ENCODE data around the gene TAF5L.

Gene TAF5L

DNA sequence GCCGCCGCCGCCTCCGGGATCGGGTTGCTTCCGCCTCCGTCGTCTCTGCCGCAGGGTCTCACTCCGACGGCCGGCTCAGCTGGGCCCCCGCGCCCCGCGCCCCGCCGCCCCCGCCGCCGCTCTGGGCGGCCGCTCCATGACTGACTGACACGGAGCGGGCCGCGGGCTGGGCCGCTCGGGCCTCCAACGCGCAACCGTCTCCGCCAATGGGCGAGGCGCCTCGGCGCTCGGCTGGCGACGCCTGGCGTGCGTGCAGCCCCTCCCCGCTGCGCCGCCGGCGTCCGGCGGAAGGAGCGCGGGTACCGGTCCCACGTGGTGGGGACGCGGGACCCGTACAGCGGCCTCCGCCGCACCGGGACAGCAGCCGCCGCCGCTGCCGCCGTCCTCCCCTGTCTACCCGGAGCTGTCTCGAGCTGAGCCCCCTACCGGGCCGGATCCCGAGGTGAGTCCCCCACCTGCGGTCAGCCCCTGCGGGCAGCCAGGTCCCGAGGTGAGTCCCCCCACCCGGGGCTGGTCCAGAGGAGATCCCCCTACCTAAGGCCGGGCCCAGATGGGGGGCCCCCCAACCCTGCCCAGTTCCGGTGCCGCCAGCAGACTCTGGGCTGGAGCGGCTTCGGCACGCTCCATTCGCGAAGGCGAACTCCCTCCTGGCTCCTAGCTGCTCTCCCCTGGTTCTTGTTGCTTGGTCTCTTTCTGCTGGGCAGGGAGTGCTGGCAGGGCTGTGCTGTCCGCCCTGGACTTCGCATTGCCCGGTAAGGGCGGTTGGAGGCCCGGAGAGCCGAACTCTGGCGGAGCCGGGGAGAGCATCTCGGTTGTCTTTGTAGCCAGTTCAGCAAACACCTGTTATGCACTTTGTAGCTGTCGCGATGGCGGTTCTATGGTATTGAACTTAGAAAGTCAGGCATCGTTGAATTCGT lies at the start of gene TAF5L, which contains the start of gene URB2:
Gene TAF5L, minus strand, starts transcription at position 208 of the 917 bp plus-strand sequence. CDS start 11,640 bp downstream, outside the sequence.
Gene URB2, plus strand, starts transcription at position 333 of the 917 bp plus-strand sequence. CDS start 1,387 bp downstream, outside the sequence.
- TF ChIP-seq EZH2 (IDR thresholded peaks at IDR 0.05; ENCODE audit: borderline replicate concordance, low read length): no peak
- TF ChIP-seq, protein P1, sequence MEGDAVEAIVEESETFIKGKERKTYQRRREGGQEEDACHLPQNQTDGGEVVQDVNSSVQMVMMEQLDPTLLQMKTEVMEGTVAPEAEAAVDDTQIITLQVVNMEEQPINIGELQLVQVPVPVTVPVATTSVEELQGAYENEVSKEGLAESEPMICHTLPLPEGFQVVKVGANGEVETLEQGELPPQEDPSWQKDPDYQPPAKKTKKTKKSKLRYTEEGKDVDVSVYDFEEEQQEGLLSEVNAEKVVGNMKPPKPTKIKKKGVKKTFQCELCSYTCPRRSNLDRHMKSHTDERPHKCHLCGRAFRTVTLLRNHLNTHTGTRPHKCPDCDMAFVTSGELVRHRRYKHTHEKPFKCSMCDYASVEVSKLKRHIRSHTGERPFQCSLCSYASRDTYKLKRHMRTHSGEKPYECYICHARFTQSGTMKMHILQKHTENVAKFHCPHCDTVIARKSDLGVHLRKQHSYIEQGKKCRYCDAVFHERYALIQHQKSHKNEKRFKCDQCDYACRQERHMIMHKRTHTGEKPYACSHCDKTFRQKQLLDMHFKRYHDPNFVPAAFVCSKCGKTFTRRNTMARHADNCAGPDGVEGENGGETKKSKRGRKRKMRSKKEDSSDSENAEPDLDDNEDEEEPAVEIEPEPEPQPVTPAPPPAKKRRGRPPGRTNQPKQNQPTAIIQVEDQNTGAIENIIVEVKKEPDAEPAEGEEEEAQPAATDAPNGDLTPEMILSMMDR (IDR thresholded peaks at IDR 0.05; ENCODE audit: low read length): no peak
- Histone ChIP-seq H2AFZ (ENCODE audit: low read length) (no peak within 1 kb of the TSS), H3K9ac (ENCODE audit: low read length) (peak within 1 kb of the TSS; percentile 96), H3K9me3 (ENCODE audit: low read length) (no peaks in the 10 kb centered on the region), H3K27me3 (ENCODE audit: insufficient read depth, low read length) (no peaks in the 10 kb centered on the region), H4K20me1 (ENCODE audit: insufficient read depth, low read length) (no peaks in the 10 kb centered on the region), H3K9me2 (ENCODE audit: low read depth, low read length) (no peaks in the 10 kb centered on the region), H3K79me2 (ENCODE audit: insufficient read depth, low read length) (peaks cover 82% of the 10 kb centered on the region), H3K4me1 (ENCODE audit: insufficient read depth, low read length, severe bottlenecking) (peaks cover 31% of the 10 kb centered on the region), H3K4me2 (ENCODE audit: low read length) (peak within 1 kb of the TSS; percentile 100), H3F3A (ENCODE audit: insufficient read depth, low read length) (no peaks in the 10 kb centered on the region), H3K4me3 (ENCODE audit: low read depth, low read length, poor library complexity, severe bottlenecking) (peak within 1 kb of the TSS; percentile 82), H3K36me3 (ENCODE audit: insufficient read depth, low read length) (peaks cover 27% of the 10 kb centered on the region), H3K27ac (ENCODE audit: low read depth, low read length, poor library complexity, severe bottlenecking) (peak within 1 kb of the TSS; percentile 47)

DNA sequence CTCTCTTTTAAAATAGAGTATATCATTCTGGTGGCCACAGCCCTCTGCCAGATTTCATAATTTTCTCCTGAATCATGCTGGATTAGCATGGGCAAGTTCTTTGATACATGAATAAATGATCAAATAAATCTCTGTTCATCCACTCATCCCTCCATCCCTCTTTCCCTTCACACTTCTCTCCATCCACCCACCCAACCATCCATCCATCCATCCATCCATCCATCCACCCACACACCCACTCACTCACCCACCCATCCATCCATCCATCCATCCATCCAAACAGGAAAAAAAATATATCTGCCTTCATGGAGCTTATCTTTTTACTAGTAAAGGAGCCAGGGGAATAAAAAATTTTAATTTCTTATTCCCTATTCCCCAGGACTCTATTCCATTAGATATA lies 49.5 kb upstream of the TAF5L start:
- Histone ChIP-seq H3K4me2 (ENCODE audit: low read length) (no peak overlapping the region), H3K4me3 (ENCODE audit: low read depth, low read length, poor library complexity, severe bottlenecking) (no peak overlapping the region), H3K79me2 (ENCODE audit: insufficient read depth, low read length) (no peaks in the 10 kb centered on the region), H3K27ac (ENCODE audit: low read depth, low read length, poor library complexity, severe bottlenecking) (no peak overlapping the region), H3K36me3 (ENCODE audit: insufficient read depth, low read length) (no peaks in the 10 kb centered on the region), H4K20me1 (ENCODE audit: insufficient read depth, low read length) (no peaks in the 10 kb centered on the region), H2AFZ (ENCODE audit: low read length) (no peak overlapping the region), H3K4me1 (ENCODE audit: insufficient read depth, low read length, severe bottlenecking) (no peaks in the 10 kb centered on the region), H3F3A (ENCODE audit: insufficient read depth, low read length) (no peaks in the 10 kb centered on the region), H3K27me3 (ENCODE audit: insufficient read depth, low read length) (no peaks in the 10 kb centered on the region), H3K9ac (ENCODE audit: low read length) (no peak overlapping the region), H3K9me3 (ENCODE audit: low read length) (no peaks in the 10 kb centered on the region), H3K9me2 (ENCODE audit: low read depth, low read length) (no peaks in the 10 kb centered on the region)
- TF ChIP-seq, protein P1 (IDR thresholded peaks at IDR 0.05; ENCODE audit: low read length): no peak
- no peak for TF ChIP-seq EZH2 (IDR thresholded peaks at IDR 0.05; ENCODE audit: borderline replicate concordance, low read length)

DNA sequence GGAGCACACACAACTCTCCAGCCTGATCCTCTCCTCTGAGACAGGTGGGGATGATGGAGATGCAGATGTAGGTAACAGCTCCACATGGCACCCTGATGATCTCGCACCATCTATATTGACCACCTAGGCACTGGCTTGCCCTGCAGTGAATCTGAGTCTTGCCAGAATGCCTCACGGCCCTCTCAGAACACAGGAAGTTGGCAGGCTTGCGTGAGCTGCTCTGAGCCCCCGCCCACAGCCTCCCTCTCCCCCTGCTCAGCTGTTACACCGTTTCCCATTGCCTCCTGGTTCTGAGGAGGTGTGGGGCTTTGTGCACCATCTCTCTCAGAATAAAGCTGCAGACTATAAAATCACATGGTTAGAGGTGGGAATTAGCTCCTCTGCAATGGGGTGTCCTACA lies 48.1 kb upstream of the TAF5L start:
- TF ChIP-seq, protein P1 (IDR thresholded peaks at IDR 0.05; ENCODE audit: low read length): no peak
- no peak for TF ChIP-seq EZH2 (IDR thresholded peaks at IDR 0.05; ENCODE audit: borderline replicate concordance, low read length)
- Histone ChIP-seq H3K27ac (ENCODE audit: low read depth, low read length, poor library complexity, severe bottlenecking) (no peak overlapping the region), H3F3A (ENCODE audit: insufficient read depth, low read length) (no peaks in the 10 kb centered on the region)

More for the DNA sequence above, 48.1 kb upstream of the TAF5L start:
- Histone ChIP-seq H2AFZ (ENCODE audit: low read length) (no peak overlapping the region), H3K4me3 (ENCODE audit: low read depth, low read length, poor library complexity, severe bottlenecking) (no peak overlapping the region), H3K4me1 (ENCODE audit: insufficient read depth, low read length, severe bottlenecking) (no peaks in the 10 kb centered on the region), H3K9me2 (ENCODE audit: low read depth, low read length) (no peaks in the 10 kb centered on the region), H3K9ac (ENCODE audit: low read length) (no peak overlapping the region), H3K36me3 (ENCODE audit: insufficient read depth, low read length) (peaks cover 2% of the 10 kb centered on the region; the same call in 1 of the 2 replicates), H3K4me2 (ENCODE audit: low read length) (no peak overlapping the region), H3K79me2 (ENCODE audit: insufficient read depth, low read length) (no peaks in the 10 kb centered on the region), H3K27me3 (ENCODE audit: insufficient read depth, low read length) (no peaks in the 10 kb centered on the region), H4K20me1 (ENCODE audit: insufficient read depth, low read length) (no peaks in the 10 kb centered on the region), H3K9me3 (ENCODE audit: low read length) (no peaks in the 10 kb centered on the region)
